ENCODE results near the gene SYNDIG1L.

The SYNDIG1L gene

DNA sequence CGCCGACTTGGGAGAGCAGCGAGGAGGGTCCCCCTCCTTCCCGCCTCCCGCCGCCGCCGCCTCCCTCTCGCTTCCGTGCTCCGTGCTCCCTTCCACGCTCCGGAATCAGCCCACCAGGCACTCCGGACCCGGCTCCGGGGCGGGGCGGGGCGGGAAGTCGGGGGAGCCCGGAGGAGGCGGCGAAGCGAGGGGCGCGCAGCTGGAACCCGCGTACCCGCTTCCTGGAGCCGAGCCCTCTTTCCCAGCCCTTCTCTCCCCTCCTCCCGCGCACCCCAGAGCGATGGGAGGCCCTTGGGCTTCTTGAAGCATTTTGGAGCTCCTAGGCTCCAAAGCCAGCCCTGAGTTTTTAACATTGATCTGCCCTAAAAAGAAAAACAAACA is at the start of gene SYNDIG1L:
Gene SYNDIG1L (minus strand): TSS at position 9 of the 381 bp plus-strand sequence. CDS start 16,466 bp downstream, outside the sequence.
- TF ChIP-seq, protein P1, sequence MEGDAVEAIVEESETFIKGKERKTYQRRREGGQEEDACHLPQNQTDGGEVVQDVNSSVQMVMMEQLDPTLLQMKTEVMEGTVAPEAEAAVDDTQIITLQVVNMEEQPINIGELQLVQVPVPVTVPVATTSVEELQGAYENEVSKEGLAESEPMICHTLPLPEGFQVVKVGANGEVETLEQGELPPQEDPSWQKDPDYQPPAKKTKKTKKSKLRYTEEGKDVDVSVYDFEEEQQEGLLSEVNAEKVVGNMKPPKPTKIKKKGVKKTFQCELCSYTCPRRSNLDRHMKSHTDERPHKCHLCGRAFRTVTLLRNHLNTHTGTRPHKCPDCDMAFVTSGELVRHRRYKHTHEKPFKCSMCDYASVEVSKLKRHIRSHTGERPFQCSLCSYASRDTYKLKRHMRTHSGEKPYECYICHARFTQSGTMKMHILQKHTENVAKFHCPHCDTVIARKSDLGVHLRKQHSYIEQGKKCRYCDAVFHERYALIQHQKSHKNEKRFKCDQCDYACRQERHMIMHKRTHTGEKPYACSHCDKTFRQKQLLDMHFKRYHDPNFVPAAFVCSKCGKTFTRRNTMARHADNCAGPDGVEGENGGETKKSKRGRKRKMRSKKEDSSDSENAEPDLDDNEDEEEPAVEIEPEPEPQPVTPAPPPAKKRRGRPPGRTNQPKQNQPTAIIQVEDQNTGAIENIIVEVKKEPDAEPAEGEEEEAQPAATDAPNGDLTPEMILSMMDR (IDR thresholded peaks at IDR 0.05; ENCODE audit: borderline replicate concordance, insufficient read depth, low read depth, low read length) = no peak
- no peak within 1 kb of the TSS for H3K4me3 ChIP-seq (ENCODE audit: low read depth, low read length)

DNA sequence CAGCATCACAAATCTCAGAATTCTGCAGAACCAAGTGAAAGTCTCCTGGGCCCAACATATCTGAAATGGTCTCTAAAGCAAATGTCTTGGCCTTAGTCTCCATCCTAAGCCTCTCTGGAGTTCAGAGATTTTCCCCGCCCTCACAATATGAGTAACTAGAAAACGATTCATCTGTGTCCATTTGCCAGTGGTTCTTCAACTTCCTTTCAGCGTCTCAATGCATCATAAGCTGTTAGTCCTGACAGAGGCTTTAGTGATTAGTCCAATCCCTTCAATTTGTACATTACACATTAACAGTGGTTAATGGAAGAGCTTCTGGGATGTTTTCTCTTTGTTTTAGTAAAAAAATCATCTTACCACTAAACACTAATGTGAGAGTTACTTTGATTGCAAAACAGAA is 49.7 kb upstream of the SYNDIG1L start:
- TF ChIP-seq, protein P1 (IDR thresholded peaks at IDR 0.05; ENCODE audit: borderline replicate concordance, insufficient read depth, low read depth, low read length) = no peak
- no peak overlapping the region for H3K4me3 ChIP-seq (ENCODE audit: low read depth, low read length)

DNA sequence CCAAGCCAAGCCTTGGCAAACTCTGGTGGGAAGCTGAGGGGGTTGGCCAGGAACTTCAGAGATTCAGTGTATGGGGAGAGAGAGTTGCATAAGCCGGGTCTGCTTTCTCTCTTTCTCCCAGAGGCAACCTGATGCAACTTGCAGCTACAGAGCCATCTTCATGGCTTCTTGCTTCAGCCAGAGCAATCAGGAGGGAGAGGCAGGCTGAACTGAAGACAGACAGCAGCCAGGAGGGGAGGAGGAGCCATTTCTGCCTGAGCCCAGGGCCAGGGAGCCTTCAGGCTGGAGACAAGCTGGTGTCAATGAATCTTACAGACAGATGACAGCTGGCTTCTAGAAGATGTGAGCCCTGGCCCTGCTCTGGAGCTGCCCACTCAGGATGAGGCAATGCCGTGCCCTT is 48.4 kb upstream of the SYNDIG1L start:
- no peak overlapping the region for H3K4me3 ChIP-seq (ENCODE audit: low read depth, low read length)
- TF ChIP-seq, protein P1 (IDR thresholded peaks at IDR 0.05; ENCODE audit: borderline replicate concordance, insufficient read depth, low read depth, low read length) = no peak

DNA sequence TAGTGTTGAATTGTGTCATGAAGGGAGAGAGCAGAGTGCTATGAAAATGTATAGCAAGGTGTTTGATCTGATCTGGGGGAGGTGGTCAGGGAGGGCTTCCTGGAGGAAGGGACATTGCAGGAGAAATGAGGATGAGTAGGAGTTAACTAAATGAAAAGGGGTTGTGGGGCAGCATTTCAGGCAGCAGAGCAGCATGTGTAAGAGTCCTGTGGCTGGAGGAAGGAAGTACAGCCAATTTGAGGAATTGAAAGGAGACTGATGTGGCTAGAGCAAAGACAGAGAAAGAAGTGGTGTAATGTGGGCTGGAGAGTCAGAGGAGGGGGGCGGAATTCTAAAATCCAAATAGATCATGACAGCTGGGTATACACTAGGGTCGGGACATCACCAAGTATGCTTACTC is 46.6 kb upstream of the SYNDIG1L start:
- H3K4me3 ChIP-seq (ENCODE audit: low read depth, low read length) = no peak overlapping the region
- TF ChIP-seq, protein P1 (IDR thresholded peaks at IDR 0.05; ENCODE audit: borderline replicate concordance, insufficient read depth, low read depth, low read length) = no peak

DNA sequence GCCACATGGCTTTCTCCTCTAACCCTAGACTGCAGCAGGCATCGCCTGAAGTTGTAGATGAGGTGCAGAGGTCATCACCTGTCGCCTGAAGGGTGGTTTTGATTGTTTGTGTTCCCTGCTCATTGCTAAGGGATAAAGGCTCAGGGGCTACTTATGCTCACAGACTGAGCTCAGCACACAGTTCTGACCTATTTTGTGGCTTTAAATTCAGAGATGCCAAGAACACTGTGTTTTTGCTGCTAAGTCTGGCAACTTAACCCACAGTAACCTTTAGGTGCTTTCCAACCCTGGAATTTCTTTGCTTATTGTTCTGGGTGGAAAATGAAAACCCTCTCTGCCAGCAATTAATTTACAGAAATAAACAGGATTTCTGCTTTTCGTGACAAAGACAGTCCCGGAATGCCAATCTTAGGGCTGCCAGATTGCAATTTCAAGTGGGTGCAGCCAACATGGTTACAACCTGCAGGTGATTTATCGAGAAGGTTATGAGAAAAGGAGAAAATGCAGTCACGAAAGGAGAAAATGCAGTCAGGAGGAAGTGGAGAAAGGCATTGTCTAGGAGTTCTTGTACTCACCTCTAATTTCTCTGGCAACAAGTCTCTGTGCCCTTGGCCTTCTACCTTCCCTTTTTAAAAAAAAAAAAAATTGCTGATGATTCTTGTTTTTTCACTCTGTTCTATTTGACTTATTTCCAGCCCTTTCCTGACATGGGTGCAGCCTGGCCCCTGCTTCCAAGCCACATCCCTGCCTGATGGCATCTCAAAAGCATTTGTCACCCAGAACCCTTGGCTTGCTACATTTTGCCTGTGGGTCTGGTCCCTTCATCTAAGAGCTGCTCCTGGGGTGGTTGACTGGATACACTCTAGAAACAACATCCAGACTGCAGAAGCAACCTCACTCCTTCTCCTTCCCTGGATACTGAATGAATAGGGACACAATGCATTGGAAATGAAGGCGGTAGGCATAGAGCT is 43.8 kb upstream of the SYNDIG1L start:
- TF ChIP-seq, protein P1 (IDR thresholded peaks at IDR 0.05; ENCODE audit: borderline replicate concordance, insufficient read depth, low read depth, low read length) = no peak
- no peak overlapping the region for H3K4me3 ChIP-seq (ENCODE audit: low read depth, low read length)

DNA sequence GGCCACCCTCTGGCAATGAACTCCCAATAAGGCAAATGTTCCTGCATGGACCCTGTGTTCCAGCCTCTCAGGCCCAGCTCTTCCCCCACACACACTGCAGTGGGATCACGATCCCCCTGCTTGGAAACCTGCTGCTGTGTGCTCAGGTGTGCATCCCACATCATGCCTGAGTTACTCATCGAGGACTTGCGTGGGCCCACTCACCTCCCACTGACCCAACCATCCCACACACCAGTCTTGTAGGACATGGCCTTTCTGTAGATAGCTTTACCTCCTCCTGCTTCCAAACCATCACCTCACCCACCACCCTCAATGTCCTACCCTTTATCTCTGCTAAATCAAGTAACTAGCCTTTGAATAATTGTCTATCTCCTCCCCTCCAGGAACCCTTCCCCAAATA is 42.5 kb upstream of the SYNDIG1L start:
- TF ChIP-seq, protein P1 (IDR thresholded peaks at IDR 0.05; ENCODE audit: borderline replicate concordance, insufficient read depth, low read depth, low read length) = no peak

DNA sequence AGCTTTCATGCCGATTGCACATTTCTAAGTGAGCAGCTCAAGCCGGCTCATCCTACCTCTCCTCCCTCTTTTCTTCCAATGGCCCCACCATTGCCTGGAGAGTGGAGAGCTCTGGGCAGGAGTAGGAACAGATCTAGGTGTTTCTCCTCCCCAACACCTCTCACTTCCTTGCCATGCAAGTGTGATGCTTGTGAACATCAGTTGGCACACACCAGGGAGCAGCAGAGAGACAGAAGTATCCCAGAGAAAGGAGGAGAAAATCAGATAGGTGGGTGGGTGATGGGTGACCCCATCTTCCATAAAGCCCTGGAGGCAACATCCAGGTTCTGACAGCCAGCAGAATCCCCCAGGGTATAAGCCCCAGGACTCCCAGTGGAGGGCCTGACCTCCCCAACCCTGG is 39.3 kb upstream of the SYNDIG1L start:
- H3K4me3 ChIP-seq (ENCODE audit: low read depth, low read length) = no peak overlapping the region
- TF ChIP-seq, protein P1 (IDR thresholded peaks at IDR 0.05; ENCODE audit: borderline replicate concordance, insufficient read depth, low read depth, low read length) = no peak

More for the DNA sequence above, 42.5 kb upstream of the SYNDIG1L start:
- H3K4me3 ChIP-seq (ENCODE audit: low read depth, low read length) = no peak overlapping the region
